CD4-positive, alpha-beta T cell treated with Interleukin-17A for 1 hour (primary cell): ENCODE results near the gene IVNS1ABP.

Source experiments
- DNase-seq: peaks from one replicate; pipeline ENCODE4 v3.0.0-alpha.2; 2020

The IVNS1ABP gene

DNA sequence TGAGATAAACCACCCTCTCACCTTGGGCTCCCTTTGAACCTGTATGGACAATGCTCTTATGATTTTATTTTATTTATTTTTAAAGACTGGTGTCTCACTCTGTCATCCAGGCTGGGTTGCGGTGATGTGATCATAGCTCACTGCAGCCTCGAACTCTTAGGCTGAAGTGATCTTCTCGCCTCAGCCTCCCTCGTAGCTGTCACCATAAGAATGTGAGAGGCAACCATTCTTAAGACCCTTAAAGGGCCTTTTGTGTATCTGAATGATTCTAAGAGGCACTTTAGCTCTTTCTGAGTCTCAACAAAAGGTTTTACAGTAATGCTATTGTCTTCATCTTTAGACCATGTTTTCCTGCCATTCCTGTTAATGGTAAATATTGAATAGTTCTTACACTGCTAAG lies 67.0 kb downstream of the IVNS1ABP start:
- DNase-seq, result no peak

DNA sequence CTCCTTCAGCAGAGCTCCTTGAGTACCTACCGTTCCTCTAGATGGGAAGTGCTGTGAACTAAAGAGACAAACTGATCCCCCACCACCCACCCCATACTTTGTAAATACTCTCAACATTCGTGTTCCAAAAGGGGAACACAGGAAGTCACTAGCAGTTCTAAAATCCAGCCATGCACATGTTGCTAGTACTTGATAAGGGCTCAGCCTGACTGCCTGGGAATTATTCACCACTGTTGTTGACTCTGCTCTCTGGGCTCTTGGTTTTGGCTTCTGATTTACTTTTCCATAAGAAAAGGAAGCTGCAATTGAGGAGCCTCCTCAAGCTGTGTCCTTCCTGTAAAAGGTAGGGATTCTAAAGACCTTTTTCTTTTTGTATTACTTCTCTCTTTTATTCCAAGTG lies 67.5 kb downstream of the IVNS1ABP start:
- no peak for DNase-seq
